T47D (cell line): ENCODE results near the gene MIF4GD.
"Not testable (repeated sequence)": the region's sequence is repeated elsewhere in the genome, so short reads cannot be mapped to it uniquely, and the experiment has no call there.

ENCODE experiments used
- DNase-seq, 2 experiments: peaks; one replicate each; pipeline versions ENCODE4 v3.0.0 to v3.0.0-alpha.2; 2011 to 2012; ENCODE audit warnings: low read depth in 1 of 2, low spot score in 1 of 2
- JUND ChIP-seq: IDR thresholded peaks from 2 replicates; pipeline ENCODE4 v1.6.1; 2012; ENCODE audit warnings: low read depth
- in situ Hi-C: cut with HindIII; loops from 2 replicates; pipeline ENCODE4 v1.10.0; 2016; ENCODE audit warnings: low sequenced_read_pairs, low pct_unique_long_range_greater_than_20kb

MIF4GD gene

GRCh38 chr17:75262112-75262606, 8.9 kb downstream of the MIF4GD start:
- DNase-seq, result no peak
- no peak for TF ChIP-seq JUND
- in situ Hi-C loops, result no loop called here

GRCh38 chr17:75261336-75262111, 9.5 kb downstream of the MIF4GD start, which contains the start of the genes GGA3 and MRPS7:
Gene GGA3 (minus strand): TSS chr17:75261606. CDS start chr17:75261587, 19 bp downstream.
Gene MRPS7 (plus strand): TSS chr17:75261879. CDS start chr17:75261901, 22 bp downstream.
- TF ChIP-seq JUND, result no peak
- peak; percentile 97 to 98 for DNase-seq
- in situ Hi-C loops, result no loop called here

GRCh38 chr17:75260641-75261335, 10.2 kb downstream of the MIF4GD start:
- in situ Hi-C loops, result no loop called here
- DNase-seq, result no peak
- TF ChIP-seq JUND, result no peak

- DNase-seq, in situ Hi-C loops: not testable (repeated sequence)
These were observed 13.8 kb downstream of the MIF4GD start for GRCh38 chr17:75257228-75257627.

- in situ Hi-C loops, DNase-seq: not testable (repeated sequence)
These were observed 14.9 kb downstream of the MIF4GD start for GRCh38 chr17:75255954-75256698.

- no peak for TF ChIP-seq JUND
- no peak for DNase-seq
- in situ Hi-C loops, result no loop called here
These were observed 18.8 kb downstream of the MIF4GD start for GRCh38 chr17:75252039-75252816.

- TF ChIP-seq JUND, result no peak
- DNase-seq, result no peak
- in situ Hi-C loops, result no loop called here
These were observed 21.0 kb downstream of the MIF4GD start for GRCh38 chr17:75250009-75250471.

- TF ChIP-seq JUND, result no peak
- in situ Hi-C loops, result no loop called here
- no peak for DNase-seq
These were observed 21.5 kb downstream of the MIF4GD start for GRCh38 chr17:75249564-75249963.

- no peak for TF ChIP-seq JUND
- no peak for DNase-seq
- in situ Hi-C loops, result no loop called here
These were observed 24.6 kb downstream of the MIF4GD start for GRCh38 chr17:75246404-75246803.

GRCh38 chr17:75245011-75245410, 26.0 kb downstream of the MIF4GD start:
- TF ChIP-seq JUND, result no peak
- DNase-seq, result no peak
- in situ Hi-C loops, result no loop called here

GRCh38 chr17:75244133-75244866, 26.7 kb downstream of the MIF4GD start:
- no peak for DNase-seq
- in situ Hi-C loops, result no loop called here
- TF ChIP-seq JUND, result no peak
